Measurements from ENCODE around the gene CCDC24.

DNA sequence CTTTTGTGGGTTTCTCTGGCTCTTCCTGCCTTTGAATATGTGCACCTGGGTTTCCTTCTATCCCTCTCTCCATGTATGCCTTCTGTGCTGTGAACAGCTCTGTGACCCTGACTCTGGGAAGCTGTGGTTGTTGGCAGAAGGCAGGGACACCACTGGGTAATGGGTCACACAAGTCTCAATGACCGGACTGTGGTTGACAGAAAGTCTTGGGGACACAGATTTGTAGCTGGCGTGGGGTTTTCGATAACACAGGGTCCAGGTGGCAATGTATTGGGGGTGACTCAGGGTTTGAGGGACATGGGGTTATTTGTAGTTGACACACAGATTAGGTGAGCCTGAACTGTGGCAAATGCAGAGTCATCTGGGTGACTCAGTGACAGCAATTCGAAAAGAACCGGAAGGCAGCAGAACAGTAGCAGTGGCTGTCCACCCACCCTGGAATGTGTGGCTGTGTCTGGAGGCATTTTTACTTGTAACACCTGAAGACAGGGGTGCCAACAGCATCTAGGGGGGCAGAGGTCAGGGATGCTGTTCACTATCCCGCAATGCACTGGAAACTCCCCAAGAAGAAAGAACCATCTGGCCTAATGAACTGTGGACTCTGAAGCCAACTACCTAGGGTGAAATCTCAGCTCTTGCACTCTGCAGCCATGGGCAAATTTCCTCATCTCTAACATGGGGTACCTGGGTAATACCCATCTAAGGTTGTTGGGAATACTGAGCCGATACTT, 52.8 kb downstream of the CCDC24 start:
- TF ChIP-seq, protein P1, sequence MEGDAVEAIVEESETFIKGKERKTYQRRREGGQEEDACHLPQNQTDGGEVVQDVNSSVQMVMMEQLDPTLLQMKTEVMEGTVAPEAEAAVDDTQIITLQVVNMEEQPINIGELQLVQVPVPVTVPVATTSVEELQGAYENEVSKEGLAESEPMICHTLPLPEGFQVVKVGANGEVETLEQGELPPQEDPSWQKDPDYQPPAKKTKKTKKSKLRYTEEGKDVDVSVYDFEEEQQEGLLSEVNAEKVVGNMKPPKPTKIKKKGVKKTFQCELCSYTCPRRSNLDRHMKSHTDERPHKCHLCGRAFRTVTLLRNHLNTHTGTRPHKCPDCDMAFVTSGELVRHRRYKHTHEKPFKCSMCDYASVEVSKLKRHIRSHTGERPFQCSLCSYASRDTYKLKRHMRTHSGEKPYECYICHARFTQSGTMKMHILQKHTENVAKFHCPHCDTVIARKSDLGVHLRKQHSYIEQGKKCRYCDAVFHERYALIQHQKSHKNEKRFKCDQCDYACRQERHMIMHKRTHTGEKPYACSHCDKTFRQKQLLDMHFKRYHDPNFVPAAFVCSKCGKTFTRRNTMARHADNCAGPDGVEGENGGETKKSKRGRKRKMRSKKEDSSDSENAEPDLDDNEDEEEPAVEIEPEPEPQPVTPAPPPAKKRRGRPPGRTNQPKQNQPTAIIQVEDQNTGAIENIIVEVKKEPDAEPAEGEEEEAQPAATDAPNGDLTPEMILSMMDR (IDR thresholded peaks at IDR 0.05) = no peak
- no peak for TF ChIP-seq POLR2A (IDR thresholded peaks at IDR 0.05)

All from suprapubic skin (tissue), 3 donors.